Left lung (tissue), 10 donors: ENCODE measurements around the gene MPZL1. TPM values are rescaled to one million over a fixed set of nuclear protein-coding genes. Genes with fewer than 3 reads are reported as not detected.
A peak's percentile ranks its signal among the peaks of the same experiment; 100 is the strongest.

Experiments used
- ATAC-seq: fragments of 200-7000 bp; cut with Tn5 transposase; one replicate; pipeline ENCODE4 v1.9.1; 2020; ENCODE audit warnings: moderate library complexity
- DNase-seq, 4 donors: peaks; one replicate each; pipeline ENCODE4 v3.0.0-alpha.2; 2013 to 2020
- H3K27ac ChIP-seq, 2 donors: fragments of 200-600 bp; sonication (generic) in 1 of 2; one replicate each; pipeline versions ENCODE4 v1.5.0 to v1.8.0; 2020 to 2021
- H3K27me3 ChIP-seq, 2 donors: fragments of 200-600 bp; sonication (generic) in 1 of 2; one replicate each; pipeline versions ENCODE4 v1.5.0 to v1.8.0; 2020 to 2021
- H3K36me3 ChIP-seq, 2 donors: fragments of 200-600 bp; sonication (generic) in 1 of 2; one replicate each; pipeline versions ENCODE4 v1.5.0 to v1.8.0; 2020 to 2021
- H3K4me1 ChIP-seq, 2 donors: fragments of 200-600 bp; one replicate each; pipeline ENCODE4 v1.8.0; 2021
- H3K4me3 ChIP-seq, 2 donors: fragments of 200-600 bp; sonication (generic) in 1 of 2; one replicate each; pipeline versions ENCODE4 v1.5.0 to v1.8.0; 2020 to 2021; ENCODE audit warnings: mild to moderate bottlenecking in 1 of 2
- H3K9me3 ChIP-seq, 2 donors: fragments of 200-600 bp; sonication (generic) in 1 of 2; one replicate each; pipeline versions ENCODE4 v1.5.0 to v1.8.0; 2020 to 2021
- CTCF ChIP-seq, 2 donors: fragments of 200-600 bp; sonication (generic) in 1 of 2; IDR thresholded peaks; one replicate each; pipeline versions ENCODE4 v1.5.0 to v1.8.0; 2021; ENCODE audit warnings: antibody characterized with exemption in 2 of 2
- intact Hi-C, 2 donors: fragments of 100-400 bp; cut with DNase I; formaldehyde crosslinking; loops; one replicate each; pipeline versions ENCODE4 v1.11.2 to v1.14.2; 2022
- polyA plus RNA-seq, 6 donors: library from polyadenylated mRNA; unstranded; fragments of 120-200 nt; gene quantifications; one replicate each; pipeline ENCODE4 v1.2.1, GENCODE V29; 2013; ENCODE audit not compliant: insufficient read length in 6 of 6
- total RNA-seq, 2 donors: library from RNA; stranded (reverse); fragmentation: NEBNext Ultra II Directional; extraction: Animal tissue kit (Norgen Biotek cat#: 25700); gene quantifications; one replicate each; pipeline ENCODE4 v1.2.1, GENCODE V29; 2021
- donor health status: DM: no; HTN: yes; CAD: no.
- donor health status: DM: no; HTN: no; CAD: no.

The MPZL1 gene
- total and polyA plus RNA-seq, 8 donors, result 110 to 148 (median 122) TPM

DNA sequence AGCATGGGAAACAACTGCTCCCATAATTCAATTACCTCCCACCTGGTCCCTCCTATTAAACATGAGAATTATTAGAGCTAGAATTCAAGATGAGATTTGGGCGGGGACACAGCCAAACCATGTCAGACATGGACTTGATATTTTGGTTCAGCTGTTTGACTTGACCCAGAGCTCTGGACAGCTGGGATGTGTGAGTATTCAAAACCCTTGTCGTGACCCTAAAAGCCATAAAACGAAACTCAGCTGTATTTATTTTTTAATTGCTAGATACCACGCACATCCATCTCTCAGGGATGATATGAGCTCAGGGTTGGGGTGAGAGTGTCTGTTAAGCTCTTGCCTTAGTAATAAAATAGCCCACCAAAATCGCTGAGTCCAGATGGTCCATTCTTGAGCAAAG lies 46.3 kb upstream of the MPZL1 start:
- Histone ChIP-seq H3K27me3 (no peaks in the 10 kb centered on the region), H3K4me1 (peaks cover 0 to 33% of the 10 kb centered on the region in 2 donors)

GRCh38 chr1:167676205-167676915 lies 45.4 kb upstream of the MPZL1 start:
- no peak for TF ChIP-seq CTCF (IDR thresholded peaks at IDR 0.05)
- intact Hi-C loops, result no loop called here
- Histone ChIP-seq H3K4me1 (peaks cover 0 to 29% of the 10 kb centered on the region in 2 donors), H3K36me3 (peaks cover 0 to 4% of the 10 kb centered on the region in 2 donors), H3K27me3 (no peaks in the 10 kb centered on the region), H3K9me3 (peaks cover 0 to 3% of the 10 kb centered on the region in 2 donors), H3K4me3 (no peak overlapping the region), H3K27ac (no peak overlapping the region)
- DNase-seq, result no peak
- no peak for ATAC-seq

More for the DNA sequence above, 46.3 kb upstream of the MPZL1 start:
- peaks cover 0 to 3% of the 10 kb centered on the region in 2 donors for H3K9me3 ChIP-seq
- H3K36me3 ChIP-seq, result no peaks in the 10 kb centered on the region
- TF ChIP-seq CTCF (IDR thresholded peaks at IDR 0.05), result no peak
- ATAC-seq (no peak), DNase-seq (no peak)
- H3K4me3 ChIP-seq, result no peak overlapping the region
- intact Hi-C loops, result no loop called here
- H3K27ac ChIP-seq, result no peak overlapping the region

DNA sequence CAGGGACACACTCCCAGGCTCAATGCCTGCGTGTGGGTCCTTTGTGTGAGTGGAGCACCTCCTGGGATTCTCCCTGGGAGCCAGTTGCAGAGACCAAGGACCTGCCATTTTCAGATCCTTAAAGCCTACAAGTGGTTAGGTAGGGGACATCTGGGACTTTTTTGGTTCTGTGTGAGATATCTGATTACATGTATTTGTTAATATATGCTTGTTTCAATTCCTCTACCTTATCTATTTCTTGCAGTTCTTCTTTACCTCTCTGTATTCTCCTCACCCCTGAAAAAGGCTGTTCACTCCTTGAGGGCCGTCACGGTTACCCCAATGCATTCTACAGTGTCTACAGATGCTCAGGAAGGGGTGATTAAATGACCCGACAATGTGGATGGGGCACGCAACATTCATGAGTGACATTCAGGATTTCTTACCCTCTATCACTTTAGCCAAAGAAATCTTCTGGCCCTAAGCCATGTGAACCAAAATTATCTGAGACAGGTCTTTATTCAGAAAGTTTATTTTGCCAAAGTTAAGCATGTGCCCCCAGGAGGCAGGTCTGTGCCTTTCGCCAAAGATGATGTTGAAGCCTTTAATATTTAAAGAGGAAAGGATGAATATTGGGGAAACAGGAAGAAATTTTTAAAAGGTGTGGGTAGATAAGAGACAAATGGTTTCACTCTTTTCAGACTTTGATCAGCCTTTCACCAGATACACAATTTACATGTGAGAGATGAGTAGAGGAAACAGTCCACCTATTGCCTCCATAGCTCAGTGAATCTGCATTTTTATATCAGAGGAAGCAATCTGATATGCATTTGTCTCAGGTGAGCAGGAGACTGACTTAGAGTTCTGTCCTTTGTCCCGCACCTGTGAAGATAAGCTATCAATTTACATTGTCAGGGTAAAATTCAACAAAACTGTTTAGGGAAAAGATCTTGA lies 44.6 kb upstream of the MPZL1 start:
- H3K27me3 ChIP-seq, result no peaks in the 10 kb centered on the region
- H3K27ac ChIP-seq, result no peak overlapping the region
- H3K4me3 ChIP-seq, result no peak overlapping the region
- no peak for TF ChIP-seq CTCF (IDR thresholded peaks at IDR 0.05)
- intact Hi-C loops, result no loop called here
- no peak for DNase-seq
- peaks cover 0 to 3% of the 10 kb centered on the region in 2 donors for H3K9me3 ChIP-seq
- peaks cover 0 to 26% of the 10 kb centered on the region in 2 donors for H3K4me1 ChIP-seq
- ATAC-seq, result no peak
- H3K36me3 ChIP-seq, result peaks cover 0 to 5% of the 10 kb centered on the region in 2 donors

DNA sequence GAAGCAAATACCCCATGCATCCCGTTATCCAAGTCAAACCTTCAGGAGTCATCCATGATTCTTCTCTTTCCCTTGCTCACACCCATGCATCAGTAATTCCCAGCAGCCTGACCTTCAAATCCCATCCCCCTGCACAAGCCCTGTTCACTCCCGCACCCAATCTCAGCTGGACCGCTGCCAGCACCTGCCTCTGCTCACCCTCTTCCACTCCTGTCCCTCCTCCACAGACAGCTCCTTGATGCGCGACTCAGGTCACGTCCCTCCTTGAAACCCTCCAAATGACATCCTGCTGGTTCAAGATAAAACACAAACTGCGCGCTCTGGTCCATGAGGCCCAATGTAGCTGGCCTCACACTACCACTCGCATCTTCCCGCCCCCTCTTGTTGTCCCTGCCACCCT lies 43.4 kb upstream of the MPZL1 start:
- intact Hi-C loops, result no loop called here
- peaks cover 2 to 30% of the 10 kb centered on the region in 2 donors for H3K4me1 ChIP-seq
- H3K36me3 ChIP-seq, result peaks cover 0 to 5% of the 10 kb centered on the region in 2 donors
- DNase-seq (no peak), ATAC-seq (no peak)
- H3K9me3 ChIP-seq, result peaks cover 0 to 3% of the 10 kb centered on the region in 2 donors
- no peak overlapping the region for H3K4me3 ChIP-seq
- no peak overlapping the region for H3K27ac ChIP-seq
- no peak for TF ChIP-seq CTCF (IDR thresholded peaks at IDR 0.05)
- H3K27me3 ChIP-seq, result no peaks in the 10 kb centered on the region

DNA sequence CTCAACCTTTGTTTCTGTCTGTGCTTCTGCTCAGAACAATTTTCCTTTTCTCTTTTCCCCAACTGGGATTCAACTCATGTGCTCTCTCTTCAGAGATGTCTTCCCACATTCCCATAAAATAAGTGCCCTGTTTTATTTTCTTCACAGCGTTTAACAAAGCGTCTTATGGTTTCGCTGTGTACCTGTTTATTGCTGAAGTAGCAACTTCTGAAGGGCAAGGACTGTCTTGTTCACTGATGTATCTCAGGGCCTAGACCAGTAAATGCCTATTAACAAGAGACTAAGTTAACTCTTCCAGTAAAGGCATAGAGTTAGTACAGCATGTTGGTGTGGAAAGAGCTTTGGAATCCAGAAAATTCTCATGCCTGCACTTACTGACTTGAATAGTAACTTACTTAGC lies 42.9 kb upstream of the MPZL1 start:
- Histone ChIP-seq H3K27ac (peak overlapping the region in 1 of 2 donors; percentile 68), H3K4me3 (no peak overlapping the region), H3K4me1 (peaks cover 5 to 34% of the 10 kb centered on the region in 2 donors), H3K27me3 (no peaks in the 10 kb centered on the region), H3K36me3 (peaks cover 0 to 10% of the 10 kb centered on the region in 2 donors), H3K9me3 (peaks cover 0 to 3% of the 10 kb centered on the region in 2 donors)
- TF ChIP-seq CTCF (IDR thresholded peaks at IDR 0.05), result no peak
- DNase-seq (no peak), ATAC-seq (no peak)
- intact Hi-C loops, result no loop called here
